OCI-LY7 (cell line): ENCODE results near the gene NPHS1. TPM values are rescaled to one million over a fixed set of nuclear protein-coding genes. Genes with fewer than 3 reads are reported as not detected.

Source experiments
- BruUV-seq: library from RNA; stranded (reverse); fragments of 400-500 nt; replicated peaks from 2 replicates; lab custom pipeline; 2021; lab: Mats Ljungman, UMichigan
- CTCF ChIA-PET: fragments of 300-600 bp; sonication (Branson Sonifier 250); formaldehyde crosslinking; loops from one replicate; lab custom pipeline; 2022; ENCODE audit warnings: antibody characterized with exemption; ENCODE audit not compliant: unreplicated experiment; lab: Charles Lee
- POLR2A ChIA-PET: fragments of 300-600 bp; sonication (Branson Sonifier 250); formaldehyde crosslinking; loops from one replicate; lab custom pipeline; 2022; ENCODE audit warnings: antibody characterized with exemption; lab: Charles Lee
- DNase-seq: peaks from one replicate; pipeline ENCODE4 v3.0.0-alpha.2; 2015; ENCODE audit warnings: low spot score
- H2AFZ ChIP-seq: fragments of 200-600 bp; sonication (generic), shearing (Covaris generic); 2 replicates; pipeline ENCODE4 v1.6.1; 2014; ENCODE audit warnings: mild to moderate bottlenecking, antibody characterized with exemption, low read length, moderate library complexity
- H3K27ac ChIP-seq: fragments of 200-600 bp; sonication (generic); 2 replicates; pipeline ENCODE4 v1.5.1; 2014; ENCODE audit warnings: mixed run types, low read depth, mild to moderate bottlenecking, moderate library complexity, low read length, inconsistent platforms; ENCODE audit not compliant: poor library complexity, severe bottlenecking
- H3K36me3 ChIP-seq: fragments of 200-600 bp; sonication (generic); 2 replicates; pipeline ENCODE4 v1.6.1; 2014; ENCODE audit warnings: mild to moderate bottlenecking, antibody characterized with exemption, low read length, moderate library complexity, mixed read lengths; ENCODE audit not compliant: insufficient read depth
- H3K4me1 ChIP-seq: fragments of 200-600 bp; sonication (generic); 2 replicates; pipeline ENCODE4 v1.5.1; 2014; ENCODE audit warnings: mild to moderate bottlenecking, low read length; ENCODE audit not compliant: insufficient read depth, poor library complexity, severe bottlenecking
- H3K4me2 ChIP-seq: fragments of 200-600 bp; sonication (generic); 2 replicates; pipeline ENCODE4 v1.6.1; 2014; ENCODE audit warnings: mild to moderate bottlenecking, low read length
- H3K4me3 ChIP-seq: fragments of 200-600 bp; sonication (generic); 2 replicates; pipeline ENCODE4 v1.5.1; 2014; ENCODE audit warnings: mild to moderate bottlenecking, low read depth, low read length; ENCODE audit not compliant: poor library complexity, severe bottlenecking
- H3K79me2 ChIP-seq: fragments of 200-600 bp; sonication (generic); 2 replicates; pipeline ENCODE4 v1.6.1; 2016; ENCODE audit warnings: low read depth, mild to moderate bottlenecking, low read length, moderate library complexity, mixed read lengths; ENCODE audit not compliant: insufficient read depth
- H3K9me2 ChIP-seq: fragments of 200-600 bp; sonication (generic); 2 replicates; pipeline ENCODE4 v1.6.1; 2016; ENCODE audit warnings: mild to moderate bottlenecking, low read length, mixed read lengths; ENCODE audit not compliant: insufficient read depth
- H3K9me3 ChIP-seq: fragments of 200-600 bp; sonication (generic); 2 replicates; pipeline ENCODE4 v1.6.1; 2014; ENCODE audit warnings: mild to moderate bottlenecking, mixed run types, low read length, mixed read lengths
- H4K20me1 ChIP-seq: fragments of 200-600 bp; sonication (generic); 2 replicates; pipeline ENCODE4 v1.6.1; 2014; ENCODE audit warnings: mild to moderate bottlenecking, antibody characterized with exemption, low read length, moderate library complexity, mixed read lengths; ENCODE audit not compliant: insufficient read depth
- CTCF ChIP-seq: fragments of 200-600 bp; sonication (generic); conservative IDR thresholded peaks from 2 replicates; pipeline ENCODE4 v1.5.1; 2014; ENCODE audit warnings: mild to moderate bottlenecking, antibody characterized with exemption, low read length, moderate library complexity, mixed read lengths
- EZH2phosphoT487 ChIP-seq: fragments of 200-600 bp; sonication (generic); IDR thresholded peaks from 2 replicates; pipeline ENCODE4 v1.6.1; 2018; ENCODE audit warnings: low read depth, borderline replicate concordance, mild to moderate bottlenecking, mixed run types, antibody characterized with exemption, low read length, moderate library complexity, mixed read lengths
- intact Hi-C: fragments of 100-400 bp; cut with micrococcal nuclease; formaldehyde crosslinking; loops from one replicate; pipeline ENCODE4 v1.10.0; 2022; ENCODE audit not compliant: unreplicated experiment
- total RNA-seq, 2 experiments: library from RNA; depleted of rRNA in 1 of 2; stranded (reverse); fragments of >200 nt in 1 of 2; shearing (Covaris generic) in 1 of 2; gene quantifications; 2 replicates each; pipeline ENCODE4 v1.2.3, GENCODE V29; 2014 to 2022

The NPHS1 gene
- total RNA-seq, 2 experiments from 2014 or later, result not detected

GRCh38 chr19:35828692-35829301, 23.5 kb downstream of the NPHS1 start:
- no peaks in the 10 kb centered on the region for H3K36me3 ChIP-seq

GRCh38 chr19:35824150-35824549, 28.2 kb downstream of the NPHS1 start:
- TF ChIP-seq CTCF (no peak), EZH2phosphoT487 (no peak)
- ChIA-PET POLR2A (no interaction called here), CTCF (no interaction called here)
- H3K36me3 ChIP-seq, result no peaks in the 10 kb centered on the region
- H3K79me2 ChIP-seq, result no peaks in the 10 kb centered on the region
- H3K4me2 ChIP-seq, result no peak overlapping the region
- no peak overlapping the region for H3K4me3 ChIP-seq
- H3K27ac ChIP-seq, result no peak overlapping the region
- H3K4me1 ChIP-seq, result no peaks in the 10 kb centered on the region
- H3K9me3 ChIP-seq, result no peaks in the 10 kb centered on the region
- no peak overlapping the region for H2AFZ ChIP-seq
- no peaks in the 10 kb centered on the region for H3K9me2 ChIP-seq
- BruUV-seq, result no TSS peak
- intact Hi-C loops, result no loop called here
- DNase-seq, result no peak
- no peaks in the 10 kb centered on the region for H4K20me1 ChIP-seq

More at GRCh38 chr19:35828692-35829301, 23.5 kb downstream of the NPHS1 start:
- Histone ChIP-seq H3K79me2 (no peaks in the 10 kb centered on the region), H3K9me3 (no peaks in the 10 kb centered on the region), H3K9me2 (no peaks in the 10 kb centered on the region), H3K4me3 (no peak overlapping the region), H3K4me1 (no peaks in the 10 kb centered on the region), H4K20me1 (no peaks in the 10 kb centered on the region), H3K27ac (no peak overlapping the region), H3K4me2 (no peak overlapping the region), H2AFZ (no peak overlapping the region)
- peak; percentile 32 for DNase-seq
- no TSS peak for BruUV-seq
- no peak for TF ChIP-seq CTCF
- no peak for TF ChIP-seq EZH2phosphoT487
- intact Hi-C loops, result no loop called here
- CTCF ChIA-PET, result no interaction called here
- POLR2A ChIA-PET, result no interaction called here

GRCh38 chr19:35822579-35822978, 29.7 kb downstream of the NPHS1 start:
- Histone ChIP-seq H3K9me2 (no peaks in the 10 kb centered on the region), H3K36me3 (no peaks in the 10 kb centered on the region), H2AFZ (no peak overlapping the region), H3K79me2 (no peaks in the 10 kb centered on the region), H3K9me3 (no peaks in the 10 kb centered on the region), H4K20me1 (no peaks in the 10 kb centered on the region), H3K4me2 (no peak overlapping the region), H3K27ac (no peak overlapping the region), H3K4me1 (no peaks in the 10 kb centered on the region), H3K4me3 (no peak overlapping the region)
- ChIA-PET CTCF (no interaction called here), POLR2A (no interaction called here)
- intact Hi-C loops, result no loop called here
- DNase-seq, result no peak
- BruUV-seq, result no TSS peak
- TF ChIP-seq EZH2phosphoT487, result no peak
- no peak for TF ChIP-seq CTCF
